ENCODE measurements around the gene HMGCS1.

HMGCS1 gene

DNA sequence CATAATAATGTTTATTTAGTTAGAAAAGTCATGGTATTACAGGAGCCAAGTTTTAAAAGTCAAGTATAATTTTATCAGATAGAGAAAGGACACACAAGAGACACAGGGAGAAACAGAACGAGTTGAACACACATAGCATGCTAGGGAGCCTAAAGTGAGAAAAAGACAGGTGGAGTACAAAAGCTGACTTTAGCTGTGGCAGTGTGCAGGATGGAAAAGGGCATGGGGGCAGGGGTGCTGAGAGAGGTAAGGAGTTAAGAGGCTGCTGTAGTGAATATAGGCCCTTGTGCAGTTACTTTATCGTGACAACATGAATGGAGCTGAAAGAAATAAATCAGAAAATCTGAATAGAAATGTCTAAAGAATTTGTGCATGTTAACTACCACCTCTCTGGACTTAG lies 18.0 kb downstream of the HMGCS1 start:
- H3K4me3 ChIP-seq (ENCODE audit: low read depth, low read length): no peak overlapping the region
- TF ChIP-seq, protein P1, sequence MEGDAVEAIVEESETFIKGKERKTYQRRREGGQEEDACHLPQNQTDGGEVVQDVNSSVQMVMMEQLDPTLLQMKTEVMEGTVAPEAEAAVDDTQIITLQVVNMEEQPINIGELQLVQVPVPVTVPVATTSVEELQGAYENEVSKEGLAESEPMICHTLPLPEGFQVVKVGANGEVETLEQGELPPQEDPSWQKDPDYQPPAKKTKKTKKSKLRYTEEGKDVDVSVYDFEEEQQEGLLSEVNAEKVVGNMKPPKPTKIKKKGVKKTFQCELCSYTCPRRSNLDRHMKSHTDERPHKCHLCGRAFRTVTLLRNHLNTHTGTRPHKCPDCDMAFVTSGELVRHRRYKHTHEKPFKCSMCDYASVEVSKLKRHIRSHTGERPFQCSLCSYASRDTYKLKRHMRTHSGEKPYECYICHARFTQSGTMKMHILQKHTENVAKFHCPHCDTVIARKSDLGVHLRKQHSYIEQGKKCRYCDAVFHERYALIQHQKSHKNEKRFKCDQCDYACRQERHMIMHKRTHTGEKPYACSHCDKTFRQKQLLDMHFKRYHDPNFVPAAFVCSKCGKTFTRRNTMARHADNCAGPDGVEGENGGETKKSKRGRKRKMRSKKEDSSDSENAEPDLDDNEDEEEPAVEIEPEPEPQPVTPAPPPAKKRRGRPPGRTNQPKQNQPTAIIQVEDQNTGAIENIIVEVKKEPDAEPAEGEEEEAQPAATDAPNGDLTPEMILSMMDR (IDR thresholded peaks at IDR 0.05; ENCODE audit: control insufficient read depth, extremely low read depth, insufficient read depth): no peak
- no peak for DNase-seq (ENCODE audit: low read depth)

- no peak for DNase-seq (ENCODE audit: low read depth)
- TF ChIP-seq, protein P1 (IDR thresholded peaks at IDR 0.05; ENCODE audit: control insufficient read depth, extremely low read depth, insufficient read depth): no peak
- H3K4me3 ChIP-seq (ENCODE audit: low read depth, low read length): no peak overlapping the region
These were observed 19.0 kb downstream of the HMGCS1 start for GRCh38 chr5:43294226-43294625.

DNA sequence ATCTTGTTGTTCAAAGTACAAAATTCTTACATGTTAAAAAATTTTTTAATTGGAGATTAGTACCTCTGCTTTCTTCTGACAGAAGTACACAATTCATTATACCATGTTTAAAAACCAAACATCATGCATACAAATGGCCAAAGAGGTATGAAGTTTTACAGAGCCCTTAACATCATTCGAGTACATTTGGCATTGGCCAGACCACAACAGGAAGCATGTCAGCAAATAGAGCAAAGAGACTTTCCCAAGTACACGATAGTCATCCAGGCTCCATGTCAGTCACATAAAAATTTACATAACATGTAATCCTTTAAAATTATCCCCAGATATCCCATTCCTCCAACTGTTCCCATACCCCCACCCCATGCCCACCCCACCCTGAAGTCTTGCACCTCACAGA lies 22.5 kb downstream of the HMGCS1 start:
- no peak overlapping the region for H3K4me3 ChIP-seq (ENCODE audit: low read depth, low read length)
- DNase-seq (ENCODE audit: low read depth): no peak
- TF ChIP-seq, protein P1 (IDR thresholded peaks at IDR 0.05; ENCODE audit: control insufficient read depth, extremely low read depth, insufficient read depth): no peak

DNA sequence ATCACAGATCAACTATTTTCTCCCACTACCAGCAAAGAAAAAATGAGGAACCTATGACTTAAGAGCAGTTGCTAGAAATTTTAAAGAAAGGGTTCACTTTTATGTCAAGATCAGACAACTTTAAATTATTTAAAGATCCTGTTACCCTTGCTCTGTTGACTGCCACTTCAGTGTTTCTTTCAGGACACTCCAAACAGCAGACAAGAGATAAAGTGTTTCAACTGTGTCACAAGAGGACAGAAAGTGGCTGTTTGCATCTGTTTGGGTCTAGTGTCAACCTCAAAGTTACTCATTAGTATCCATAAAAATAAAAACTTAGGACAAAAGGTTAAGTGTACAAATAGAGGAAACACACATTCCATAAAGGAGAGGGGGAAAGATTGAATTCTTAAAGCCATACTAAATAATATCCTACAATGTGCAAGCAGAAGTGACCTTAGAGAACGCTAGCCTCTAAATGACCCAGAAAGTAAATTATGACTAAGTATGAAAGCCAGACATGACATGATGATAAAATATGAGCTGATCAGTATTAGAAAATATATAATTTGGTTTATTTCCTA lies 24.9 kb downstream of the HMGCS1 start:
- no peak overlapping the region for H3K4me3 ChIP-seq (ENCODE audit: low read depth, low read length)
- DNase-seq (ENCODE audit: low read depth): no peak
- TF ChIP-seq, protein P1 (IDR thresholded peaks at IDR 0.05; ENCODE audit: control insufficient read depth, extremely low read depth, insufficient read depth): no peak

DNA sequence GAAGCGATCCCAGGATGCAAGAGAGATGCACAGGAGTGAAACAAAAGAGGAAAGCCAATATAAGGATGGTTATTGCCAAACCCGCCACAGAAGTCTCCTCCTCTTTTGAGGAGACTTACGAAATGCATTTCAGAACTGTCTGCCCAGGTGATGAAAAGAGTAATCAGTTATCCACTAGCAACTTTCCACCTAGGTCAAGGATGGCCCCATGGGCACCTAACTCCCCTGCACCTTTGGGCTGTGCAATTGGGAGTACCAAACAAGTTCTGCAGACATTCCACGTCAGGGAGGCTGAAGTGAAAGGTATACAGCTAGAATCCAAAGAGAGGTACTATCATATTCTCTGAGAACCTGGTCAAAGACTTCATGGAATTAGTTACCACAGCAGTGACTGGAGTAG lies 25.7 kb downstream of the HMGCS1 start:
- TF ChIP-seq, protein P1 (IDR thresholded peaks at IDR 0.05; ENCODE audit: control insufficient read depth, extremely low read depth, insufficient read depth): no peak
- no peak for DNase-seq (ENCODE audit: low read depth)
- no peak overlapping the region for H3K4me3 ChIP-seq (ENCODE audit: low read depth, low read length)

DNA sequence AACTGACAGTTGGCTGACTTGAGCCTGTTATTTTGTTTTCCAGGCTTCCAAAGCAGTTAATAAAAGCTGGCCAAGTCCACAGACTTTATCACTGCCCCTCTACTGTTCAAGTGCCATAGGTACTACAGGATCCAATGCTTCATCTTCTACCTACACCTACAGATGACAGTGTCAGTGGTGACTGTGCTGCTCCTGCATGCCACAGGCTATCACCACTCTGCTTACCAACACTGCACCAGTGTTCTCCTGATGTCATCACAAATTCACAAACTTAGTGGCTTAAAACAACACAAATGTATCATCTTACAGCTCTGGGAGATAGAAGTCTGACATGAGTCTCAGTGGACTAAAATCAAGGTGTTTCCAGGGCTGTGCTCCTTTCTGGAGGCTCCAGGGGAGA lies 26.6 kb downstream of the HMGCS1 start:
- no peak overlapping the region for H3K4me3 ChIP-seq (ENCODE audit: low read depth, low read length)
- DNase-seq (ENCODE audit: low read depth): no peak
- TF ChIP-seq, protein P1 (IDR thresholded peaks at IDR 0.05; ENCODE audit: control insufficient read depth, extremely low read depth, insufficient read depth): no peak

Measured in LNCaP clone FGC (cell line).